Measurements from ENCODE around the gene APOL3. TPM values are rescaled to one million over a fixed set of nuclear protein-coding genes. Genes with fewer than 3 reads are reported as not detected.

APOL3 gene
- polyA plus RNA-seq, 1 donor from 2014 or later = not detected

- H3K79me2 ChIP-seq (replicated peaks; ENCODE audit: insufficient read depth, low read length) = no peaks in the 10 kb centered on the region
- H3K9me3 ChIP-seq (ENCODE audit: low read length) = no peaks in the 10 kb centered on the region
- no peaks in the 10 kb centered on the region for H3K9me2 ChIP-seq (ENCODE audit: insufficient read depth, low read length)
Measured at GRCh38 chr22:36208914-36209313, 48.4 kb upstream of the APOL3 start.

DNA sequence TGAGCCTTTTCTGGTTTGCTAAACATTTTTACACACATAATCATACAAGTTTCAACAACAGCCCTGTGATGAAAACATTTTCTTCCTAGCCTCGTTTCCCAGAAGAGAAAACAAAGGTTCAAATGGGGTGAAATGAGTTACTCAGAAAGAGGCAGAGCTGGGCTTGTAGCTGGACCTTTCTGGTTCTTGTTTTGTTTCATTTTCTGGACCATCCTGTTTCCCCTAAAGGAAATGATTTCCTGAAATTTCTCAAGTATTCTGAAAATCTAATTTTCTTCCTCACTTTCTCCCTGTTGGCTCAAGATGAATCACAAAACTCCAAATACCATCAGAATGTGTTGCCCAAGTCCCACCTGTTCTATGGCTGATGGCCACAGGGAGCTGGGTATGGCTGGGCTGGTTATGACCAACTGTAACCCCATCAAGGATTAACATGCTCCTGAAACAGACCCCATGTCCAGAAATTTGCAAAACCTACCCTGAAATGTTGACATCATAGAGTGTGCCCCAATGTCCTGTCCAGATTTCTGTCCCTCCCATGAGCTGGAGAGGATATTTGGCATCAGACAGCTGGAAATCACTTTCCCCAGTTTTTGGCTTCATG lies 47.7 kb upstream of the APOL3 start:
- no peaks in the 10 kb centered on the region for H3F3A ChIP-seq (ENCODE audit: insufficient read depth, low read length, poor library complexity, severe bottlenecking)
- H3K27me3 ChIP-seq (ENCODE audit: insufficient read depth, low read depth, low read length) = no peaks in the 10 kb centered on the region
- H4K20me1 ChIP-seq (ENCODE audit: insufficient read depth) = no peaks in the 10 kb centered on the region
- H3K36me3 ChIP-seq (ENCODE audit: insufficient read depth, low read length) = no peaks in the 10 kb centered on the region
- TF ChIP-seq EP300 (conservative IDR thresholded peaks at IDR 0.05; ENCODE audit: poor library complexity, severe bottlenecking) (no peak), RAD21 (conservative IDR thresholded peaks at IDR 0.05) (no peak), MXI1 (conservative IDR thresholded peaks at IDR 0.05; ENCODE audit: poor library complexity, severe bottlenecking) (no peak), REST (IDR thresholded peaks at IDR 0.05; ENCODE audit: borderline replicate concordance) (no peak), POLR2AphosphoS5 (IDR thresholded peaks at IDR 0.05) (no peak), SMC3 (conservative IDR thresholded peaks at IDR 0.05; ENCODE audit: poor library complexity) (no peak), TAF1 (IDR thresholded peaks at IDR 0.05; ENCODE audit: low read depth) (no peak), EZH2 (IDR thresholded peaks at IDR 0.05; ENCODE audit: borderline replicate concordance, insufficient read depth, low read length, poor library complexity, severe bottlenecking) (no peak)
- TF ChIP-seq, protein P1, sequence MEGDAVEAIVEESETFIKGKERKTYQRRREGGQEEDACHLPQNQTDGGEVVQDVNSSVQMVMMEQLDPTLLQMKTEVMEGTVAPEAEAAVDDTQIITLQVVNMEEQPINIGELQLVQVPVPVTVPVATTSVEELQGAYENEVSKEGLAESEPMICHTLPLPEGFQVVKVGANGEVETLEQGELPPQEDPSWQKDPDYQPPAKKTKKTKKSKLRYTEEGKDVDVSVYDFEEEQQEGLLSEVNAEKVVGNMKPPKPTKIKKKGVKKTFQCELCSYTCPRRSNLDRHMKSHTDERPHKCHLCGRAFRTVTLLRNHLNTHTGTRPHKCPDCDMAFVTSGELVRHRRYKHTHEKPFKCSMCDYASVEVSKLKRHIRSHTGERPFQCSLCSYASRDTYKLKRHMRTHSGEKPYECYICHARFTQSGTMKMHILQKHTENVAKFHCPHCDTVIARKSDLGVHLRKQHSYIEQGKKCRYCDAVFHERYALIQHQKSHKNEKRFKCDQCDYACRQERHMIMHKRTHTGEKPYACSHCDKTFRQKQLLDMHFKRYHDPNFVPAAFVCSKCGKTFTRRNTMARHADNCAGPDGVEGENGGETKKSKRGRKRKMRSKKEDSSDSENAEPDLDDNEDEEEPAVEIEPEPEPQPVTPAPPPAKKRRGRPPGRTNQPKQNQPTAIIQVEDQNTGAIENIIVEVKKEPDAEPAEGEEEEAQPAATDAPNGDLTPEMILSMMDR (IDR thresholded peaks at IDR 0.05; ENCODE audit: poor library complexity, severe bottlenecking) = no peak
- H3K4me2 ChIP-seq (ENCODE audit: low read length) = no peak overlapping the region
- H2AFZ ChIP-seq (ENCODE audit: low read depth, low read length) = no peak overlapping the region
- H3K9me3 ChIP-seq (ENCODE audit: low read length) = no peaks in the 10 kb centered on the region
- no peaks in the 10 kb centered on the region for H3K9me2 ChIP-seq (ENCODE audit: insufficient read depth, low read length)
- H3K9ac ChIP-seq (ENCODE audit: low read length) = no peak overlapping the region
- no peaks in the 10 kb centered on the region for H3K79me2 ChIP-seq (replicated peaks; ENCODE audit: insufficient read depth, low read length)
- no peak overlapping the region for H3K27ac ChIP-seq (ENCODE audit: low read length)
- H3K4me3 ChIP-seq (ENCODE audit: low read length) = no peak overlapping the region

More at GRCh38 chr22:36208914-36209313, 48.4 kb upstream of the APOL3 start:
- H3K27ac ChIP-seq (ENCODE audit: low read length) = no peak overlapping the region
- H2AFZ ChIP-seq (ENCODE audit: low read depth, low read length) = no peak overlapping the region
- H3K36me3 ChIP-seq (ENCODE audit: insufficient read depth, low read length) = no peaks in the 10 kb centered on the region
- no peak overlapping the region for H3K4me3 ChIP-seq (ENCODE audit: low read length)
- H3K27me3 ChIP-seq (ENCODE audit: insufficient read depth, low read depth, low read length) = no peaks in the 10 kb centered on the region
- no peaks in the 10 kb centered on the region for H3F3A ChIP-seq (ENCODE audit: insufficient read depth, low read length, poor library complexity, severe bottlenecking)
- no peak overlapping the region for H3K9ac ChIP-seq (ENCODE audit: low read length)
- H4K20me1 ChIP-seq (ENCODE audit: insufficient read depth) = no peaks in the 10 kb centered on the region
- no peak for TF ChIP-seq REST (IDR thresholded peaks at IDR 0.05; ENCODE audit: borderline replicate concordance)
- no peak overlapping the region for H3K4me2 ChIP-seq (ENCODE audit: low read length)
